Hematopoietic multipotent progenitor cell treated with erythropoietin and hydrocortisone succinate and interleukin-3 and kit ligand, for 17 days (in vitro differentiated cells): ENCODE results near the gene PRKG1.

Experiments
- DNase-seq: peaks from one replicate; pipeline ENCODE4 v3.0.0-alpha.2; 2015; ENCODE audit warnings: low spot score

The PRKG1 gene

GRCh38 chr10:51599647-51600046 is 525.4 kb downstream of the PRKG1 start:
- no peak for DNase-seq

DNA sequence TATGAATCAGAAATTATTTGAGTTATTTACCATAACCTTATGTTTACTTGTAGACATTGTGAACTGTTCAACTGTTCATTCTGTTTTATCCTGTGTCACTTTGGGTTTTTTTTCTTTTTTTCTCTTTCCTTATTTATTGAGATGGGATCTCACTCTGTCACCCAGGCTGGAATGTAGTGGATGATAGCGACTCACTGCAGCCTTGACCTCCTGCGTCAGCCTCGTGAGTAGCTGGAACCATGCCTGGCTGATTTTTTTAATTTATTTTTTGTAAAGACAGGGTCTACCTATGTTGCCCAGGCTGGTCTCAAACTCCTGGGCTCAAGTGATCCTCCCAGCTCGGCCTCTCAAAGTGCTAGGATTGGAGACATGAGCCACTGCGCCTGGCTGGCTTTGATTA is 528.0 kb downstream of the PRKG1 start:
- DNase-seq, result no peak

GRCh38 chr10:51604579-51604978 is 530.3 kb downstream of the PRKG1 start:
- no peak for DNase-seq

- no peak for DNase-seq
Observed at GRCh38 chr10:51606825-51607462, 532.7 kb downstream of the PRKG1 start.

- DNase-seq, result no peak
Observed at GRCh38 chr10:51607463-51607835, 533.2 kb downstream of the PRKG1 start.

- DNase-seq, result no peak
Observed at GRCh38 chr10:51608211-51608610, 533.9 kb downstream of the PRKG1 start.

GRCh38 chr10:51615764-51616298 is 541.5 kb downstream of the PRKG1 start:
- no peak for DNase-seq

DNA sequence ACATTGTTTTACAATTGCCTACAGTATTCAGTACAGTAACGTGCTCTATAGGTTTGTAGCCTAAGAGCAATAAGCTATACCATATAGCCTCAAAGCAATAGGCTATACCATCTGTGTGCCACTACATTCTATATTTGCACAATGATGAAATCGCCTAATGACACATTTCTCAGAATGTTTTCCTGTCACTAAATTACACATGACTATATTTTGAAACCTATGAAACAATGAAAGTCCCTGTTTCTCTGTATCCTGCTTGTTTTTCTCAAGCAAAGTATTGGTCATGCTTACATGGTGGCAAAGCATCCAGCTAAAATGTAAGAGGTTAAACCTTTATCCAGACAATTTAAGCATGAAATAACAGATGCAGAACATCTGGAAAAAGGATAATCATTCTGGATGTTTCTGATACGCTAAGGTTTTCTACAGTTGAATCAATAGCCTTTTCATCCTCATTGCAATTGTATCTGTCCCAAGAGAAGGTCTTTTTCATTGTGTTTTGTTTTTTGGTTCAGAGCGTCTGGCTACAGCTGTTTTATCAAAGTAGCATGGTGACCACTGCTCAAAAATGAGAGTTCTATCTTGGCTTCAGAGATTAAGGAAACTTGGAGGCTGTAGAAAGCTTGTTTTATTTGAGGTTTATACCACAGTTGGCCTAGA is 543.4 kb downstream of the PRKG1 start:
- DNase-seq, result no peak

- no peak for DNase-seq
Observed at GRCh38 chr10:51619365-51619764, 545.1 kb downstream of the PRKG1 start.

DNA sequence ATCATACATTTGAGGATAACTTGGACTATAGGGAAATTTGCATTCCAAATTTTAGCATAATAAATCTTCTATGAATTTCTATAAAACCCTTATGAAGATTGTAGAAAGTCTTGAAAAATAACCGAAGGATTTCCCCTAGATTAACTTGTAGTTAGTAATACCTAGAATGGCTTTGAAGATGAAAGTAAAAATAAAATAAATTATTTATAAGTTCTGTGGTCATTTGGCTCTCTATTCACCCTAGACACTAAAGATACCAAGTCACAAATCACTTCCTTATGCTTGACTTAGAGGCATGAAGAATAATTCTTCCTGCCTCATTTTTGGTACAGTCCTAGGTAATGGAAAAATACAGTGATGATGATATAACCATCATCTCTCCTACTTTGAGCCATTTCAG is 545.8 kb downstream of the PRKG1 start:
- no peak for DNase-seq

GRCh38 chr10:51624013-51624412 is 549.7 kb downstream of the PRKG1 start:
- no peak for DNase-seq

- DNase-seq, result no peak
Observed at GRCh38 chr10:51629934-51630639, 555.8 kb downstream of the PRKG1 start.

DNA sequence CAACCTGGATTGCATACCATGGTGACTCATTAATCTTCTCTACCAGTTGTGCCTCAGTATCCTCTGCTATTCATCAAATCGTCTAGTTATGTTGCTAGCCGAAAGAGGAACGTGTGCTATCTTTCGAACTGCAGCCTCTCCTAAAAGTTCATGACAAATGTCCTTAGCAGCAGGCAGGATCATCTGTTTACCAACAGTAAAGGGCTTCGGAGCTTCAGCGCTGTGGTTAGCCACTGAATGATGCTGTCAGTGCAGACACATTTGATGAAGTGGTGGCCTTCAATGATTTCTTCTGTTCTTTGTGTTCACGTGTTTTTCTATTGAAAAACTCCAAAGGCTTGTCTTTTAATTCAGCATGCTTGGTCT is 556.3 kb downstream of the PRKG1 start:
- no peak for DNase-seq

GRCh38 chr10:51635436-51635835 is 561.1 kb downstream of the PRKG1 start:
- DNase-seq, result no peak

DNA sequence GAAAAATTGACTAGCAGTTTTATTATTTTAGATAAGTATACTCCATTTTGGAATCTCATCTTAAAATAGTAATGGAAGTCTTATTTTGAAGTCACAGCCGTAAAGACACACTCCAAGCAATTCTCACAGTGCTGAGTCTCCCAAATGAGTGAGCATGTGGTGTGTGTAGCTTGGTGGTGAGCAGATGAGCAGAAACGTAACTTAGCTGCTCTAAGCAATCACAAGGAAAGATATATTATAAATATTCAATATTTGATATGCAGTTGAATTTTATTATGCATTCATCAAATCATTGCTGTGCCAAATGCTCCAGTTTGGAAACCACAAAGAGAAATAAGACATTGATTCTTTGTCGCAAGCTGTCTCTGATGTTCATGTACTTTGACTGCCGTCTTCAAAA is 563.9 kb downstream of the PRKG1 start:
- DNase-seq, result no peak

DNA sequence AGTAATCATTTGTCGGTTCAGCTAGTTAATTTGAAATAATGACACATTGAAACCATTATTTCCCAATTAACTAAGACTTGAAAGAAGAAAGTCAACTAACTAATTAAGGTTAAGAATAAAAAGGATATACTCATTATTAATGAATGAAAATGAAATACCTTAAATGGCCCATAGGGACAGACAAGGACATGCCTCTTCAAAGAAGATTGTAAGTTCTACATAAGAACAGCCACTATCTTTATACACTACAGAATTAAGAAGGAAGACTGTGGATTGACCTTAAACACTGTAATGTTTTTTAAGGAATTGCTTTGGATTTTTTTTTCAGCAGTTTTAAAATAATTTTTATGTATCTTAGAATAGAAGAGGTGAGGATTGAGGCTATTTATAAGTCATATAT is 564.5 kb downstream of the PRKG1 start:
- DNase-seq, result no peak

GRCh38 chr10:51640120-51640819 is 566.0 kb downstream of the PRKG1 start:
- no peak for DNase-seq

DNA sequence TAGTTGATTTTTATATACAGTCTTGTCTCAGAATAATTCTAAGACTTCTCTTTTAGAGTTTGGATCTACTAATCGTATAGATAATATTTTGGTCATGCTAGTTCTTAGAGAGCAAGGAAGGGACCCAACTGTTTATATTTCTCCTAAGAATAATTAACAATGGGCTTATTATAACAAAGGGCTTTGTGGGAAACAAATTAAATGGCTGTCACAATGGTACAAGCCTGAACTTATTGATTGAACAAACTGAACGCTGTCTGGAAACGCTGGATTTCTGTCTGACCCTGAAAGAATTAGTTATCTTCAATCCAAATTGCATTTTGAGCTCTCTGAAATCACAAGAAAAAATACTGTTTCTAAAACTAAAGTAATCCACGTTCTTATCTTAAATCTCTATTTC is 568.3 kb downstream of the PRKG1 start:
- no peak for DNase-seq

- no peak for DNase-seq
Observed at GRCh38 chr10:51643734-51644133, 569.4 kb downstream of the PRKG1 start.

GRCh38 chr10:51649064-51649463 is 574.8 kb downstream of the PRKG1 start:
- DNase-seq, result no peak

DNA sequence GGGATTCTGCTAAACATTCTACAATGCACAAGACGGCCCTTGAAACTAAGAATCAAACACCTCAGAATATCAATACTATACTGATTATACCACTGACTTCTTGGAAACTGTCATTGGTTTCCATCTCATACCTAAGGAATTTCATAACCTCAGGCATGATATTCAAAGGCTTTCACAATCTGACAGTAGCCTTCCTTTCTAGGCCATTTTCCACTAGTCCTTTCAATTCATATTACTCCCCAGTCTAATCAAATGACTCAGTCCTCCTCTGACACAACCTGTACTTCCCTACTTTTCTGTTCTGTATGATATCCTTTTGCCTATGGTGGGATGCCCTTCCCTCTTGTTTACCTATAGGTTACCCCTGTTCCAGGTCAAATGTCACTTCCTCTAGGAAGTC is 576.8 kb downstream of the PRKG1 start:
- DNase-seq, result no peak

- DNase-seq, result no peak
Observed at GRCh38 chr10:51653025-51653424, 578.7 kb downstream of the PRKG1 start.

DNA sequence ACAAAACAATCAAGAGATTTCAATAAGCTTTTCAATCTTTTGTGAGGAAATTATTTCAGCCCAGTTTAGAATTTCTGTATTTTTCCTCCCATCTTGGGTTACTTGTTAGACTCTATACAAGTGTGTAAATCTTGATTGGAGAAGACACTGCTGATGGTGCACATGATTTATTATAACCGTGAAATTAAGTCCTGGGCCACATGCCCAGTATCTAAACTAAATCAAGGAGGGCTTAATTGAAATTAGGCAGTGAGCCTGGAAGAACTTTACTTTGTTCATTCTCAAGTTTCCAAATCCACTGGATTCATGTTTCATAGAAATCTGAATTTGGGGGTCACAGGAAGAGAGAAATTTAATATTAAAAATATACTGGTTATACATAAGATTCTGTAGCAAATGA is 580.6 kb downstream of the PRKG1 start:
- DNase-seq, result no peak
